Measurements from ENCODE around the gene OSM. TPM values are rescaled to one million over a fixed set of nuclear protein-coding genes. Genes with fewer than 3 reads are reported as not detected.

OSM gene
- total RNA-seq, 1 experiment from 2014 or later, result not detected

DNA sequence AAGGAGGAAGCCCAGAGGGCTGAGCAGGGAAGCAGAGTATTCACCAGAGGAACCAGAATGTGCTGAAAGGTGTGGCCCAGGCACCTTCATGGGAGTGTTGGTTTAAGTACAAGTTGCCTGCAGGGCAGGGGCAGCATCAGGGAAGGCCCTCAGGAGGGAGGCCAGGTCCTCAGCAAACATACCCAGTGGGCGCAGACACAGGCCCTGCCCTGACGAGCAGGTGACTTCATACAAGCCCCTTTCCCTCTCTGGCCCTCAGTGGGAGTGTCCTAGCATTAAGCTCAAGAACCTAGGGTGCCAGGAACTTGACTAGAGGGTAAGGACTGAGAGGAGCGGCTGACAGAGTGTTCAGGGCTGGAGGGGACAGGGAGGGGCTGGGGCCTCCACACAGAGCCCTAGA lies 30.2 kb upstream of the OSM start:
- no peak for ATAC-seq
- no peaks in the 10 kb centered on the region for H4K20me1 ChIP-seq (ENCODE audit: low read length)
- H3K27me3 ChIP-seq (ENCODE audit: low read length), result no peaks in the 10 kb centered on the region
- no peak overlapping the region for H3K27ac ChIP-seq (ENCODE audit: low read length)
- peaks cover 25% of the 10 kb centered on the region for H3K4me1 ChIP-seq (ENCODE audit: insufficient read depth, low read length)
- H3K4me3 ChIP-seq (ENCODE audit: low read length), result no peak overlapping the region
- TF ChIP-seq EZH2phosphoT487 (IDR thresholded peaks at IDR 0.05; ENCODE audit: borderline replicate concordance, low read length), result no peak
- TF ChIP-seq EZH2 (IDR thresholded peaks at IDR 0.05; ENCODE audit: low read length, unreplicated experiment), result no peak
- no peak for TF ChIP-seq CTCF (conservative IDR thresholded peaks at IDR 0.05; ENCODE audit: low read depth, low read length)
- ChIA-PET CTCF (no interaction called here), POLR2A (ENCODE audit: unreplicated experiment) (no interaction called here)
- DNase-seq, result no peak
- peaks cover 6% of the 10 kb centered on the region; the same call in 1 of the 2 replicates for H3K36me3 ChIP-seq (ENCODE audit: low read depth, low read length)
- H3K9me2 ChIP-seq (replicated peaks; ENCODE audit: low read length), result no peaks in the 10 kb centered on the region
- no peak overlapping the region for H3K4me2 ChIP-seq (ENCODE audit: low read length)
- intact Hi-C loops (cut with micrococcal nuclease), result no loop called here
- H3K9me3 ChIP-seq (ENCODE audit: low read length), result no peaks in the 10 kb centered on the region
- peaks cover 6% of the 10 kb centered on the region; the same call in 1 of the 2 replicates for H3K79me2 ChIP-seq (ENCODE audit: low read length)
- H3F3A ChIP-seq (ENCODE audit: low read length, unreplicated experiment), result no peaks in the 10 kb centered on the region
- no TSS peak for BruUV-seq (replicated peaks)
- no peak overlapping the region for H3K9ac ChIP-seq (ENCODE audit: low read length)
- H2AFZ ChIP-seq (ENCODE audit: low read length), result no peak overlapping the region

DNA sequence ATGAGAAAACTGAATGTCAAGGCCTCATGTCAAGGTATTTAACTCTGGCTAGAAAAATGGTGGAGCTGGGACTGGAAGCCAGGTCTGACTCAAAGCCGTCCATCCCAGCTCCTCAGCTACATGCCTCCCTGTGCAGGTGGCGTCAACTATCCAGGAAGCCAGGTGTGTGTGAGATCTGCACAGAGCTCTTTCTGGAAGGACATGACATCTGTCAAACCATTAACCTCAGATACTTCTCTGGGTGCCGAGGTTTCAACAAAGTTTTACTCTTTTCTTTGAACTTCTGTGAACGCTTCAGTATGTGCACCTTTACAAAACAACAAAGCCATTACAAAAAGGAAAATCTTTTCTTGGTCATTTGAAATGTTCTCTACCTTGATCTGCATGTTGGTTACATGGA lies 29.7 kb upstream of the OSM start:
- DNase-seq, result no peak
- Histone ChIP-seq H3K4me1 (ENCODE audit: insufficient read depth, low read length) (peaks cover 22% of the 10 kb centered on the region), H3K36me3 (ENCODE audit: low read depth, low read length) (peaks cover 4% of the 10 kb centered on the region; the same call in 1 of the 2 replicates), H3K9me3 (ENCODE audit: low read length) (no peaks in the 10 kb centered on the region), H3K9me2 (replicated peaks; ENCODE audit: low read length) (no peaks in the 10 kb centered on the region), H3F3A (ENCODE audit: low read length, unreplicated experiment) (no peaks in the 10 kb centered on the region), H3K4me2 (ENCODE audit: low read length) (no peak overlapping the region), H4K20me1 (ENCODE audit: low read length) (no peaks in the 10 kb centered on the region), H3K27me3 (ENCODE audit: low read length) (no peaks in the 10 kb centered on the region), H2AFZ (ENCODE audit: low read length) (no peak overlapping the region), H3K9ac (ENCODE audit: low read length) (no peak overlapping the region), H3K79me2 (ENCODE audit: low read length) (peaks cover 4% of the 10 kb centered on the region; the same call in 1 of the 2 replicates), H3K4me3 (ENCODE audit: low read length) (no peak overlapping the region), H3K27ac (ENCODE audit: low read length) (no peak overlapping the region)
- ChIA-PET POLR2A (ENCODE audit: unreplicated experiment) (interaction anchor here (0.6 kb wide), 1 partner anchor 9 kb away, joined by 3 read pairs; no protein-coding TSS in a partner anchor), CTCF (no interaction called here)
- no TSS peak for BruUV-seq (replicated peaks)
- no peak for ATAC-seq
- TF ChIP-seq CTCF (conservative IDR thresholded peaks at IDR 0.05; ENCODE audit: low read depth, low read length) (no peak), EZH2 (IDR thresholded peaks at IDR 0.05; ENCODE audit: low read length, unreplicated experiment) (no peak), EZH2phosphoT487 (IDR thresholded peaks at IDR 0.05; ENCODE audit: borderline replicate concordance, low read length) (no peak)
- intact Hi-C loops (cut with micrococcal nuclease), result no loop called here

DNA sequence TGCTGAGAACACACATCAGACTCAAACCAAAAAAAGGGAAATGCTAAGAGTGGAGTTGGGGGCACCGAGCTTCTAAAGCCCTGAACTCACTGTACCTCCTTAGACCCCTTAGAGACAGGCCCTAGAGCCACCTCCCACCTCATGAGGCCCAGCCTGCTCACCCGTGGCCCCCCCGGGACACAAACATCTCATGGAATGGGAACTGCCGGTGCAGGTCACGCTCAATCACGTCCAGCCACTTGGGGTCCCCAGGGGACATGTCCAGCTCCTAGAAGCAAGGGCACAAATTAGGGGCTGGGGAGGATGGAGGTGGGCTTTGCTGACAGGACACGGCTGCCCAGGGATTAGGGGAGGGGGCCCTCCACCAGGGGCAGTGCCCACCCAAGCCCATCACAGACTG lies 28.9 kb upstream of the OSM start:
- DNase-seq (no peak), ATAC-seq (no peak)
- CTCF ChIA-PET, result no interaction called here
- peaks cover 3% of the 10 kb centered on the region; the same call in 1 of the 2 replicates for H3K36me3 ChIP-seq (ENCODE audit: low read depth, low read length)
- no peak overlapping the region for H3K4me2 ChIP-seq (ENCODE audit: low read length)
- TF ChIP-seq CTCF (conservative IDR thresholded peaks at IDR 0.05; ENCODE audit: low read depth, low read length) (no peak), EZH2phosphoT487 (IDR thresholded peaks at IDR 0.05; ENCODE audit: borderline replicate concordance, low read length) (no peak), EZH2 (IDR thresholded peaks at IDR 0.05; ENCODE audit: low read length, unreplicated experiment) (no peak)
- no TSS peak for BruUV-seq (replicated peaks)
- no peaks in the 10 kb centered on the region for H3F3A ChIP-seq (ENCODE audit: low read length, unreplicated experiment)
- no peak overlapping the region for H3K27ac ChIP-seq (ENCODE audit: low read length)
- no peak overlapping the region for H3K9ac ChIP-seq (ENCODE audit: low read length)
- no peak overlapping the region for H2AFZ ChIP-seq (ENCODE audit: low read length)
- H3K9me2 ChIP-seq (replicated peaks; ENCODE audit: low read length), result no peaks in the 10 kb centered on the region
- peaks cover 26% of the 10 kb centered on the region for H3K4me1 ChIP-seq (ENCODE audit: insufficient read depth, low read length)
- H4K20me1 ChIP-seq (ENCODE audit: low read length), result no peaks in the 10 kb centered on the region
- POLR2A ChIA-PET (ENCODE audit: unreplicated experiment), result interaction anchor here (0.6 kb wide), 1 partner anchor 8 kb away, joined by 3 read pairs; no protein-coding TSS in a partner anchor
- H3K9me3 ChIP-seq (ENCODE audit: low read length), result no peaks in the 10 kb centered on the region
- H3K27me3 ChIP-seq (ENCODE audit: low read length), result no peaks in the 10 kb centered on the region
- no peak overlapping the region for H3K4me3 ChIP-seq (ENCODE audit: low read length)
- intact Hi-C loops (cut with micrococcal nuclease), result no loop called here
- H3K79me2 ChIP-seq (ENCODE audit: low read length), result no peaks in the 10 kb centered on the region
